Subcutaneous adipose tissue (tissue), 4 donors: ENCODE results near the gene ADAMTS18. TPM values are rescaled to one million over a fixed set of nuclear protein-coding genes. Genes with fewer than 3 reads are reported as not detected.

Experiments
- total RNA-seq, 4 donors: library from RNA; depleted of rRNA; stranded (reverse); fragments of >200 nt; gene quantifications; one replicate each; pipeline ENCODE4 v1.1.0, GENCODE V29; 2016
- TF ChIP-seq, protein P1 (sequence below): fragments of 450-650 bp; IDR thresholded peaks from one replicate; pipeline ENCODE4 v1.5.1; 2016; ENCODE audit warnings: low read depth, mild to moderate bottlenecking, control low read depth, antibody characterized with exemption, moderate library complexity

ADAMTS18 gene, protein sequence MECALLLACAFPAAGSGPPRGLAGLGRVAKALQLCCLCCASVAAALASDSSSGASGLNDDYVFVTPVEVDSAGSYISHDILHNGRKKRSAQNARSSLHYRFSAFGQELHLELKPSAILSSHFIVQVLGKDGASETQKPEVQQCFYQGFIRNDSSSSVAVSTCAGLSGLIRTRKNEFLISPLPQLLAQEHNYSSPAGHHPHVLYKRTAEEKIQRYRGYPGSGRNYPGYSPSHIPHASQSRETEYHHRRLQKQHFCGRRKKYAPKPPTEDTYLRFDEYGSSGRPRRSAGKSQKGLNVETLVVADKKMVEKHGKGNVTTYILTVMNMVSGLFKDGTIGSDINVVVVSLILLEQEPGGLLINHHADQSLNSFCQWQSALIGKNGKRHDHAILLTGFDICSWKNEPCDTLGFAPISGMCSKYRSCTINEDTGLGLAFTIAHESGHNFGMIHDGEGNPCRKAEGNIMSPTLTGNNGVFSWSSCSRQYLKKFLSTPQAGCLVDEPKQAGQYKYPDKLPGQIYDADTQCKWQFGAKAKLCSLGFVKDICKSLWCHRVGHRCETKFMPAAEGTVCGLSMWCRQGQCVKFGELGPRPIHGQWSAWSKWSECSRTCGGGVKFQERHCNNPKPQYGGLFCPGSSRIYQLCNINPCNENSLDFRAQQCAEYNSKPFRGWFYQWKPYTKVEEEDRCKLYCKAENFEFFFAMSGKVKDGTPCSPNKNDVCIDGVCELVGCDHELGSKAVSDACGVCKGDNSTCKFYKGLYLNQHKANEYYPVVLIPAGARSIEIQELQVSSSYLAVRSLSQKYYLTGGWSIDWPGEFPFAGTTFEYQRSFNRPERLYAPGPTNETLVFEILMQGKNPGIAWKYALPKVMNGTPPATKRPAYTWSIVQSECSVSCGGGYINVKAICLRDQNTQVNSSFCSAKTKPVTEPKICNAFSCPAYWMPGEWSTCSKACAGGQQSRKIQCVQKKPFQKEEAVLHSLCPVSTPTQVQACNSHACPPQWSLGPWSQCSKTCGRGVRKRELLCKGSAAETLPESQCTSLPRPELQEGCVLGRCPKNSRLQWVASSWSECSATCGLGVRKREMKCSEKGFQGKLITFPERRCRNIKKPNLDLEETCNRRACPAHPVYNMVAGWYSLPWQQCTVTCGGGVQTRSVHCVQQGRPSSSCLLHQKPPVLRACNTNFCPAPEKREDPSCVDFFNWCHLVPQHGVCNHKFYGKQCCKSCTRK (N-terminal part only)
- total RNA-seq, result 10 to 100 TPM in 1 of 4 donors, 1 to 10 TPM in 3; 1.1 to 20.9 (median 3.1) TPM

DNA sequence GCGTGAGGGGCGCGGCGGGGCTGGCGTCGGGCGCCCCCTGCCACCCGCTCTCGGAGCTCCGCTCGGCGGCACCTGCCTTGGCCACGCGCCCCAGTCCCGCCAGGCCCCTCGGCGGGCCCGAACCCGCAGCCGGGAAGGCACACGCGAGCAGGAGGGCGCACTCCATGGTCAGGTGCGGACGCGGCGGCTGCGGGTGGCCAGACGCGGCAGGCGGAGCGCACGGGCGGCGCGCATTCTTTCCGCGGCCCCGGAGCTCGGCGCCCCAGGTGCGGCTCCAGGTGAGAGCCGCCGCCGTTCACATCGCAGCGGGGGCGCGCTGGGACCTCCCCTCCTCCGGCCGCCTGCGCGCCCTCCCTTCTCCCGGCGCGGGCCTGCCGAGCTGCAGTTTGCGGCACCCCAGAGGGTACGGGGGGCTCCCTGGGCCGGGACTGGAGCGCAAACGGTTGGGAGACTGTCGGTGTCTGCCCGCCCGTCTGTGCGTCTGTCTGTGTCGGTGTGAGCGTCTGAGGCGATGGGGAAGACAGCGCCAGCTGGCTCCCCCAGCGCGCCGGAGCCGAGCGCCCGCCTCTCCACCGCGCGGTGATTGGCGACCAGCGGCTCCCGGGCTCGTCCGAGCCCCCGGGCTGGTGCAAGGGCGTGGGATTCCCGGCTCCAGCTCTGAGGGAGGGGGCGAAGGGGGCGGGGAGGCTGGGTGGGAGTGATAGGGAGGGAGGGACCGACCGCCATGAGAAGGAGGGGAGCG lies at the start of gene ADAMTS18:
Gene ADAMTS18 (minus strand): TSS at position 505 of the 742 bp plus-strand sequence. CDS start 339 bp downstream, at position 166.
- TF ChIP-seq, protein P1, sequence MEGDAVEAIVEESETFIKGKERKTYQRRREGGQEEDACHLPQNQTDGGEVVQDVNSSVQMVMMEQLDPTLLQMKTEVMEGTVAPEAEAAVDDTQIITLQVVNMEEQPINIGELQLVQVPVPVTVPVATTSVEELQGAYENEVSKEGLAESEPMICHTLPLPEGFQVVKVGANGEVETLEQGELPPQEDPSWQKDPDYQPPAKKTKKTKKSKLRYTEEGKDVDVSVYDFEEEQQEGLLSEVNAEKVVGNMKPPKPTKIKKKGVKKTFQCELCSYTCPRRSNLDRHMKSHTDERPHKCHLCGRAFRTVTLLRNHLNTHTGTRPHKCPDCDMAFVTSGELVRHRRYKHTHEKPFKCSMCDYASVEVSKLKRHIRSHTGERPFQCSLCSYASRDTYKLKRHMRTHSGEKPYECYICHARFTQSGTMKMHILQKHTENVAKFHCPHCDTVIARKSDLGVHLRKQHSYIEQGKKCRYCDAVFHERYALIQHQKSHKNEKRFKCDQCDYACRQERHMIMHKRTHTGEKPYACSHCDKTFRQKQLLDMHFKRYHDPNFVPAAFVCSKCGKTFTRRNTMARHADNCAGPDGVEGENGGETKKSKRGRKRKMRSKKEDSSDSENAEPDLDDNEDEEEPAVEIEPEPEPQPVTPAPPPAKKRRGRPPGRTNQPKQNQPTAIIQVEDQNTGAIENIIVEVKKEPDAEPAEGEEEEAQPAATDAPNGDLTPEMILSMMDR, result no peak

DNA sequence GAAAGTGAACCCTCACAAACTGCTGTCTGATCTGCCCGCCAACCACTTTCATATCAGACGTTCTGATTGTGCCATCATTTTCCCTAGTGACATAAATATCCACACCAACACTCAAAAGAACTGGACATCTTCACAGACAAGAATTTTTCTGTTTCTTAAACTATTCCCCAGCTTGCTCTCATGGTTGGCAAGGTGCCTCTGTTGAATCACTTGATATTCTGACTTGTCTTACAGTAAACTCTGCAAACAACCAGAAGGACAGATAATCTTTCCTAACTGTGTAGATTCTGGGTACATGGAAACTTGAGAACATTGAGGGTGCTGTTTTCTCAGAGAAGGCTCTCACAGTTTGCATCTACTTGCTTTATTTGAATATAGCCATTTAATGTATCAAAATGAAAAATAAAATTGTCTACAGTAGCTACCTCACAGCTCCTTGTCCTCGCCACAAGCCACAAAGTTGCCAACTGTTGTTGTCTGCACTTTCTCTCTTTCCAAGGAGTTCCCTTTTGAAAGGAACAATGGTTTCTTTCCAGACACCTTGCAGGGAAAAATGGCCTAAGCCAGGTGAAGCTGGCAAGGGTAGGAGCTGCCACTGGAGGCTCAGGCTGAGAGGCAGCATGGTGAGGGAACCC lies 46.0 kb upstream of the ADAMTS18 start:
- TF ChIP-seq, protein P1, result no peak

DNA sequence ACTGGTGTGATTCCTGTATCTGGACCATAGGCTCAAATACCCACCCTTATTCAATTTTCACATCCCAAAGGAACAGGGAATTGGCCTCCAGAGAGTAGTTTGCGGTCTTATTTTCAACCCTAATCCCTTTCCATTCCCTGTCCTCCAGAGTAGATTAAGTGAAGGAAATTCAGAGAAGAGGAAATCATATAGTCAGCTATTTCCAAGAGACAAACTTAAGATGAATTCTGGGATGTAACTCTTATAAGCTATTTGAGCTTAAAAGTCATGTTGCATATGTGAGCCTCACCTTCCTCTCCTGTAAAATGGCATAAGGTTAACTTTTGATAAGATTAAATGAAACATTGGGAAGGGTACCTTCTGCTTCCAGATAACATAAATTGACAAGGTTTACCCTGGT lies 37.4 kb upstream of the ADAMTS18 start:
- TF ChIP-seq, protein P1, result no peak

DNA sequence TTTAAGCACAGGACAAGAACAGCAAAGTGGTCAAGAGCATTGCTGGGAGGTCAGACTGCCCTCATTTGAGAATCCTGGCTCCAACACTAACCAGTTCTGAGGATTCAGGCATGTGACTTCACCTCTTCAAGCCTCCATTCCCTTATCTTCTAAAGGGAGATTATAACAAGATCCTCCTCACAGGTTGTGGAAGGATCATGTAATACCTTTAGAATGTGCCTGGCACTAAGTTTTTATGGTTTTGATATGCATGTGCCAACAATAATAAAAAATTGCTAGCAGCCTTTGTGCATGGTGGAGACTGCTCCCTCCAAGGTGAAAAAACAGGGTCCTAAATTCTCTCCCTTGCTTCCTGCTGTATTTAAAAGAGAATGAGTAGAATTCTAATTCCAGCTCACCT lies 36.0 kb upstream of the ADAMTS18 start:
- TF ChIP-seq, protein P1, result no peak

DNA sequence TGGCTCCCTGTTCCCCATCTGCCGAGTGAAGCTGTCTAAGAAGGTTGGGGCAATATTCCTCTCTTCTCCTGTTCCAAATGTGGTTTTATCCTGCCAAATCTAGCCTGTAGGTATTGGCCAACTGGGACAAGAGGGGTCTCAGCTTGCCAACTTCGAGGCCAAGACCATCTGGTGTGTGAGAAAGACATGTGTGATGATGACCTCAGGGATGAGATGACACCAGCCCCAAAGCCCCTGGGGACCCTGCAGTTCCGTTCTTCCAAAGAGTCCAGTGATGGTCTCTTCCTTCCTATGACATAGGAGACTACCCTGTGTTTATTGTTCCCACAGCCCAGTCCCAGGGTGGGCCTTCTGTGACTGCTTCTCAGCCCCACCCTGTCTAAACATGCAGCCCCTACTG lies 34.8 kb upstream of the ADAMTS18 start:
- TF ChIP-seq, protein P1, result no peak

DNA sequence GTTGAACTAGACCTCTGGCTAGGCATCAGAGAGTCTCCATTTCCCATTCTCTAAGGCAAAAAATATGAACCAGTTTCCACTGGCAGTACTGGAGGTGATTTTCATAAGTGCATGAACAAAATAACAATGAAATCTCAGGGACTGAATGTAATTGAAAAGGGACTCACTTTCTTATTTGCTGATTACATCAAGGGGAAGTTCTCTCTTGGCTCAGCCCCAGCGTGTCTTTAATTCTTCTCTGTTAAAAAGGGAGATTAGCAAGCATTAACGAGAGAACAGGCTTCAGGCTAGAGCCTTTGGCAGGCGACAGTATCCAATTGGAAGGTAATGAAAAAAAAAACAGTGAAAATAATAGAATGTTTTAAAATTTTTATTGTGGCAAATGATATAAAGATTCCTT lies 34.0 kb upstream of the ADAMTS18 start:
- TF ChIP-seq, protein P1, result no peak
